ENCODE results near the gene GPC5. TPM values are rescaled to one million over a fixed set of nuclear protein-coding genes. Genes with fewer than 3 reads are reported as not detected.

The GPC5 gene
- total and polyA plus RNA-seq, 2 donors: 0.25 to 0.28 TPM

- DNase-seq (ENCODE audit: low read depth in 6 of 9, low spot score in 9 of 9): no peak
- no peaks in the 10 kb centered on the region for H3K4me1 ChIP-seq (ENCODE audit: control insufficient read depth in 2 of 2, insufficient read depth in 2 of 2, low read length in 2 of 2)
- H3K27me3 ChIP-seq (ENCODE audit: control insufficient read depth in 2 of 2, insufficient read depth in 1 of 2, low read length in 1 of 2): no peaks in the 10 kb centered on the region
- H3K9me3 ChIP-seq (ENCODE audit: control insufficient read depth in 2 of 2, insufficient read depth in 1 of 2, low read length in 1 of 2): no peaks in the 10 kb centered on the region
- no peak overlapping the region for H3K4me3 ChIP-seq (ENCODE audit: low read length in 2 of 2)
- H3K27ac ChIP-seq (ENCODE audit: low read depth in 1 of 2, low read length in 1 of 2): no peak overlapping the region
- no peaks in the 10 kb centered on the region for H3K36me3 ChIP-seq (ENCODE audit: control insufficient read depth in 2 of 2, insufficient read depth in 2 of 2, low read length in 1 of 2)
- 85% methylated on average over 3 of the region's 3 CpGs for WGBS
Observed at GRCh38 chr13:92412481-92412880, 1014.1 kb downstream of the GPC5 start.

- Histone ChIP-seq H3K27me3 (ENCODE audit: control insufficient read depth in 2 of 2, insufficient read depth in 1 of 2, low read length in 1 of 2) (no peaks in the 10 kb centered on the region), H3K36me3 (ENCODE audit: control insufficient read depth in 2 of 2, insufficient read depth in 2 of 2, low read length in 1 of 2) (no peaks in the 10 kb centered on the region), H3K27ac (ENCODE audit: low read depth in 1 of 2, low read length in 1 of 2) (no peak overlapping the region), H3K4me3 (ENCODE audit: low read length in 2 of 2) (no peak overlapping the region), H3K9me3 (ENCODE audit: control insufficient read depth in 2 of 2, insufficient read depth in 1 of 2, low read length in 1 of 2) (no peaks in the 10 kb centered on the region), H3K4me1 (ENCODE audit: control insufficient read depth in 2 of 2, insufficient read depth in 2 of 2, low read length in 2 of 2) (no peaks in the 10 kb centered on the region)
- WGBS: 75% methylated on average over 1 of the region's 1 CpG
- DNase-seq (ENCODE audit: low read depth in 6 of 9, low spot score in 9 of 9): no peak
Observed at GRCh38 chr13:92412996-92413395, 1014.6 kb downstream of the GPC5 start.

DNA sequence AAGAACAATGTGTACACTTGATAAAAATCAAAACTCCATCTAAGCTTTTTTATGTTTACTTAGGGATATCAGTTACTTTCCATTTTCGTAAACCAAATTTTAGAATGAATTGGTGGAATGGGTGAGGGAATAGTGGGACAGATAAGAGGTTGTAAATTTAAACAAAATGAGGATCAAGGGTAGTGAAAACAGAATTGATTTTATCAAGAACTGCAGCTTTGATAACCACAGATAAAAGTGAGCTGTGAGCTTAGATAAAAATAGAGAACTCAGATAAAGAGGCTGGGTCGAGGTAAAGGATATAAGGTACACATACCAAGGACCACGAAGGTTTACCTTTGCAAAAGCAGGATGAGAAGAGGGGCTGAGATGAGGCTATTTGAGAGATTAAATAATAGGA is 1015.0 kb downstream of the GPC5 start:
- no peaks in the 10 kb centered on the region for H3K4me1 ChIP-seq (ENCODE audit: control insufficient read depth in 2 of 2, insufficient read depth in 2 of 2, low read length in 2 of 2)
- no peak overlapping the region for H3K4me3 ChIP-seq (ENCODE audit: low read length in 2 of 2)
- no peaks in the 10 kb centered on the region for H3K36me3 ChIP-seq (ENCODE audit: control insufficient read depth in 2 of 2, insufficient read depth in 2 of 2, low read length in 1 of 2)
- no peak overlapping the region for H3K27ac ChIP-seq (ENCODE audit: low read depth in 1 of 2, low read length in 1 of 2)
- H3K27me3 ChIP-seq (ENCODE audit: control insufficient read depth in 2 of 2, insufficient read depth in 1 of 2, low read length in 1 of 2): no peaks in the 10 kb centered on the region
- no peak for DNase-seq (ENCODE audit: low read depth in 6 of 9, low spot score in 9 of 9)
- WGBS: 71% methylated on average over 3 of the region's 3 CpGs
- no peaks in the 10 kb centered on the region for H3K9me3 ChIP-seq (ENCODE audit: control insufficient read depth in 2 of 2, insufficient read depth in 1 of 2, low read length in 1 of 2)

DNA sequence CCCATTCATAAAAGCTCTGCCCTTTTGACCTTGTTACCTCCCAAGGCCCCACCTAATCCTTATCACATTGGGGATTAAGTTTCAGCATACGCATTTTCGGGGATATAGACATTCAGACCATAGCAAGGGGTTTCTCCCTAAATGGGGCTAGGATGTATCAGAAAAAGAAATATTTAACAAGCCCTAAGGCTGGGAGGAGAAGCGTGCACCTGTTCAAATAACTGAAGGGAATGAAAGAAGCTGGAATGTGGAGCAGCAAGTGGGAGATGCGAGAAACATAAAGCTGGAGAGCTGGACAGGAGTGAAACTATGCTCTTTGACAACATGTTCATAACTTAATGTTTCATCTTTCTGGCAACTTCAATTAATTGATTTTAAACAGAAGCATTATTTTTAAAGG is 1016.4 kb downstream of the GPC5 start:
- H3K4me1 ChIP-seq (ENCODE audit: control insufficient read depth in 2 of 2, insufficient read depth in 2 of 2, low read length in 2 of 2): no peaks in the 10 kb centered on the region
- no peaks in the 10 kb centered on the region for H3K9me3 ChIP-seq (ENCODE audit: control insufficient read depth in 2 of 2, insufficient read depth in 1 of 2, low read length in 1 of 2)
- H3K27me3 ChIP-seq (ENCODE audit: control insufficient read depth in 2 of 2, insufficient read depth in 1 of 2, low read length in 1 of 2): no peaks in the 10 kb centered on the region
- DNase-seq (ENCODE audit: low read depth in 6 of 9, low spot score in 9 of 9): no peak
- no peaks in the 10 kb centered on the region for H3K36me3 ChIP-seq (ENCODE audit: control insufficient read depth in 2 of 2, insufficient read depth in 2 of 2, low read length in 1 of 2)
- no peak overlapping the region for H3K27ac ChIP-seq (ENCODE audit: low read depth in 1 of 2, low read length in 1 of 2)
- WGBS: 96% methylated on average over 4 of the region's 4 CpGs
- H3K4me3 ChIP-seq (ENCODE audit: low read length in 2 of 2): no peak overlapping the region

- Histone ChIP-seq H3K9me3 (ENCODE audit: control insufficient read depth in 2 of 2, insufficient read depth in 1 of 2, low read length in 1 of 2) (no peaks in the 10 kb centered on the region), H3K36me3 (ENCODE audit: control insufficient read depth in 2 of 2, insufficient read depth in 2 of 2, low read length in 1 of 2) (no peaks in the 10 kb centered on the region)
Observed at GRCh38 chr13:92415781-92416180, 1017.4 kb downstream of the GPC5 start.

DNA sequence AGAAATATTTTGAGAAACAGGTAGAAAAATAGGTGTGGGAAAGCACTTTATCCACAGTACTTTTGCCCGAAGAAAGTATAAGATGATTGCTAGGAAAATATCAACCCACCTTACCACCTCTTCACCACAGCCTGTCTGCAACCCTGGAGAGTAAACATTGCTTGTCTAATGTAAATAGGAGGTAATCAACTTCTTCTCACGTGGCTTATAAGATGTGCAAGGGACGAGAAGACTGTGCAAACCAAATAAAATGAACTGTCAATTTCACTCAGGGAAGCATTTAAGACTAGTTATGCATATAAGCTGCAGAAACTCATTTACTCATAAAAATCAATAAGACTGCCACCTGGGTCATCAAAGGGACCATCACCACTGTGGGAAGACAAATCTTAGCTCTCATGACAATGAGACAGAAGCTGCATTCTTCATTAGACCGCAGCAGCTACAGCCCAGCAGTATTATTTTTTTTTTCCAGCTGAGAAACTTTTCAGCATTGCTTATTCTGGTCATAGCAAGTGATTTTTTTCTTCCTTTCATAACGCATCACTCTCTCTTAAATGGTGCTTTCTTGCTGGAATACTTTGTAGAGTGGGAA is 1020.5 kb downstream of the GPC5 start:
- H3K36me3 ChIP-seq (ENCODE audit: control insufficient read depth in 2 of 2, insufficient read depth in 2 of 2, low read length in 1 of 2): no peaks in the 10 kb centered on the region
- no peaks in the 10 kb centered on the region for H3K4me1 ChIP-seq (ENCODE audit: control insufficient read depth in 2 of 2, insufficient read depth in 2 of 2, low read length in 2 of 2)
- DNase-seq (ENCODE audit: low read depth in 6 of 9, low spot score in 9 of 9): no peak
- H3K27ac ChIP-seq (ENCODE audit: low read depth in 1 of 2, low read length in 1 of 2): no peak overlapping the region
- H3K4me3 ChIP-seq (ENCODE audit: low read length in 2 of 2): no peak overlapping the region
- peaks cover 0 to 1% of the 10 kb centered on the region in 2 donors for H3K9me3 ChIP-seq (ENCODE audit: control insufficient read depth in 2 of 2, insufficient read depth in 1 of 2, low read length in 1 of 2)
- 74% methylated on average over 5 of the region's 5 CpGs for WGBS
- H3K27me3 ChIP-seq (ENCODE audit: control insufficient read depth in 2 of 2, insufficient read depth in 1 of 2, low read length in 1 of 2): no peaks in the 10 kb centered on the region

More at GRCh38 chr13:92415781-92416180, 1017.4 kb downstream of the GPC5 start:
- DNase-seq (ENCODE audit: low read depth in 6 of 9, low spot score in 9 of 9): no peak
- H3K4me1 ChIP-seq (ENCODE audit: control insufficient read depth in 2 of 2, insufficient read depth in 2 of 2, low read length in 2 of 2): no peaks in the 10 kb centered on the region
- H3K4me3 ChIP-seq (ENCODE audit: low read length in 2 of 2): no peak overlapping the region
- H3K27ac ChIP-seq (ENCODE audit: low read depth in 1 of 2, low read length in 1 of 2): no peak overlapping the region
- no peaks in the 10 kb centered on the region for H3K27me3 ChIP-seq (ENCODE audit: control insufficient read depth in 2 of 2, insufficient read depth in 1 of 2, low read length in 1 of 2)

- H3K4me1 ChIP-seq (ENCODE audit: control insufficient read depth in 2 of 2, insufficient read depth in 2 of 2, low read length in 2 of 2): no peaks in the 10 kb centered on the region
Observed at GRCh38 chr13:92429231-92429630, 1030.8 kb downstream of the GPC5 start.

DNA sequence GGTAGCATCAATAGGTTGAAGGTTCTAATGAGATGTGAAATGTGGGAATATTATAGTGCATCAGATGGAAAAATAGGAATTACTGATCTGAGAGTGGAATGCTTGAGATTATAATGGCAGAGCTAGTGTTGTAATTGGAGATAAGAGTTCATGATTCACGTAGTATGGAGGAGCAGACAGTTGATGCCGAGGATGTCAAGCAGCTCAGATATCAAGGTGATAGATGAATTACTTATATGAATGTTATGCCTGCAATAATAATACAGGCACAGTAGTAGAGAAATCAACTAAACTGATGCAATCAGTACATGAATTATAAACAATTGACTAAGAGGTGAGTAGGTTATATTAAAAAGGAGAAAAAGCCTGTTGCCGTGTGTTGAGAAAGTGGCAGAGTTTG is 1035.0 kb downstream of the GPC5 start:
- Histone ChIP-seq H3K36me3 (ENCODE audit: control insufficient read depth in 2 of 2, insufficient read depth in 2 of 2, low read length in 1 of 2) (no peaks in the 10 kb centered on the region), H3K9me3 (ENCODE audit: control insufficient read depth in 2 of 2, insufficient read depth in 1 of 2, low read length in 1 of 2) (no peaks in the 10 kb centered on the region), H3K4me1 (ENCODE audit: control insufficient read depth in 2 of 2, insufficient read depth in 2 of 2, low read length in 2 of 2) (no peaks in the 10 kb centered on the region), H3K4me3 (ENCODE audit: low read length in 2 of 2) (no peak overlapping the region), H3K27me3 (ENCODE audit: control insufficient read depth in 2 of 2, insufficient read depth in 1 of 2, low read length in 1 of 2) (no peaks in the 10 kb centered on the region), H3K27ac (ENCODE audit: low read depth in 1 of 2, low read length in 1 of 2) (no peak overlapping the region)
- 59% methylated on average over 3 of the region's 3 CpGs for WGBS
- no peak for DNase-seq (ENCODE audit: low read depth in 6 of 9, low spot score in 9 of 9)

More at GRCh38 chr13:92429231-92429630, 1030.8 kb downstream of the GPC5 start:
- 94% methylated on average over 2 of the region's 2 CpGs for WGBS
- no peak overlapping the region for H3K27ac ChIP-seq (ENCODE audit: low read depth in 1 of 2, low read length in 1 of 2)
- no peak for DNase-seq (ENCODE audit: low read depth in 6 of 9, low spot score in 9 of 9)
- no peaks in the 10 kb centered on the region for H3K9me3 ChIP-seq (ENCODE audit: control insufficient read depth in 2 of 2, insufficient read depth in 1 of 2, low read length in 1 of 2)
- H3K27me3 ChIP-seq (ENCODE audit: control insufficient read depth in 2 of 2, insufficient read depth in 1 of 2, low read length in 1 of 2): no peaks in the 10 kb centered on the region
- no peak overlapping the region for H3K4me3 ChIP-seq (ENCODE audit: low read length in 2 of 2)
- H3K36me3 ChIP-seq (ENCODE audit: control insufficient read depth in 2 of 2, insufficient read depth in 2 of 2, low read length in 1 of 2): no peaks in the 10 kb centered on the region

GRCh38 chr13:92433963-92434362 is 1035.5 kb downstream of the GPC5 start:
- H3K27ac ChIP-seq (ENCODE audit: low read depth in 1 of 2, low read length in 1 of 2): no peak overlapping the region
- no peak overlapping the region for H3K4me3 ChIP-seq (ENCODE audit: low read length in 2 of 2)
- WGBS: 97% methylated on average over 1 of the region's 1 CpG
- no peaks in the 10 kb centered on the region for H3K36me3 ChIP-seq (ENCODE audit: control insufficient read depth in 2 of 2, insufficient read depth in 2 of 2, low read length in 1 of 2)
- no peaks in the 10 kb centered on the region for H3K27me3 ChIP-seq (ENCODE audit: control insufficient read depth in 2 of 2, insufficient read depth in 1 of 2, low read length in 1 of 2)
- no peaks in the 10 kb centered on the region for H3K4me1 ChIP-seq (ENCODE audit: control insufficient read depth in 2 of 2, insufficient read depth in 2 of 2, low read length in 2 of 2)
- DNase-seq (ENCODE audit: low read depth in 6 of 9, low spot score in 9 of 9): no peak
- no peaks in the 10 kb centered on the region for H3K9me3 ChIP-seq (ENCODE audit: control insufficient read depth in 2 of 2, insufficient read depth in 1 of 2, low read length in 1 of 2)

- WGBS: 84% methylated on average over 2 of the region's 2 CpGs
- H3K9me3 ChIP-seq (ENCODE audit: control insufficient read depth in 2 of 2, insufficient read depth in 1 of 2, low read length in 1 of 2): no peaks in the 10 kb centered on the region
Observed at GRCh38 chr13:92436924-92437323, 1038.5 kb downstream of the GPC5 start.

More at GRCh38 chr13:92436924-92437323, 1038.5 kb downstream of the GPC5 start:
- H3K27ac ChIP-seq (ENCODE audit: low read depth in 1 of 2, low read length in 1 of 2): no peak overlapping the region
- no peaks in the 10 kb centered on the region for H3K4me1 ChIP-seq (ENCODE audit: control insufficient read depth in 2 of 2, insufficient read depth in 2 of 2, low read length in 2 of 2)
- no peaks in the 10 kb centered on the region for H3K27me3 ChIP-seq (ENCODE audit: control insufficient read depth in 2 of 2, insufficient read depth in 1 of 2, low read length in 1 of 2)
- no peak overlapping the region for H3K4me3 ChIP-seq (ENCODE audit: low read length in 2 of 2)
- DNase-seq (ENCODE audit: low read depth in 6 of 9, low spot score in 9 of 9): no peak
- H3K36me3 ChIP-seq (ENCODE audit: control insufficient read depth in 2 of 2, insufficient read depth in 2 of 2, low read length in 1 of 2): no peaks in the 10 kb centered on the region

Measured in thymus (tissue), 11 donors.